HCT116 (cell line): ENCODE measurements around the gene SOX30. TPM values are rescaled to one million over a fixed set of nuclear protein-coding genes. Genes with fewer than 3 reads are reported as not detected.

Experiments
- ATAC-seq: fragments of 200-7000 bp; cut with Tn5 transposase; 2 replicates; pipeline ENCODE4 v1.9.1; 2020; ENCODE audit warnings: mild to moderate bottlenecking, moderate library complexity
- BruUV-seq: library from RNA; stranded (reverse); fragments of 400-500 nt; replicated peaks from 2 replicates; lab custom pipeline; 2021; lab: Mats Ljungman, UMichigan
- CTCF ChIA-PET: fragments of 300-600 bp; sonication (Branson Sonifier 250); formaldehyde crosslinking; loops from one replicate; lab custom pipeline; 2021; ENCODE audit warnings: antibody characterized with exemption; lab: Charles Lee
- POLR2A ChIA-PET: fragments of 300-600, 350-600 bp; sonication (Branson Sonifier 250); formaldehyde crosslinking; loops from one replicate; lab custom pipeline; 2021; ENCODE audit warnings: antibody characterized with exemption; lab: Charles Lee
- RAD21 ChIA-PET, 2 experiments: fragments of 300-600 bp; sonication (Branson Sonifier 250); formaldehyde crosslinking; loops; one replicate each; lab custom pipeline; 2023; ENCODE audit warnings: low total read pairs in 2 of 2; ENCODE audit not compliant: uncharacterized antibody in 2 of 2, unreplicated experiment in 2 of 2, low non-redundant PET in 1 of 2; lab: Charles Lee
- DNase-seq: peaks from one replicate; pipeline ENCODE4 v3.0.0-alpha.2; 2010; ENCODE audit warnings: low read depth, low spot score
- H2AFZ ChIP-seq: fragments of 200-600 bp; shearing (Covaris generic), sonication (generic); 2 replicates; pipeline ENCODE4 v1.6.1; 2017; ENCODE audit warnings: low read depth, mixed run types, mixed read lengths, antibody characterized with exemption, low read length; ENCODE audit not compliant: poor library complexity, severe bottlenecking
- H3K27ac ChIP-seq: 2 replicates; pipeline ENCODE4 v1.5.1; 2012; ENCODE audit warnings: low read depth, low read length
- H3K27me3 ChIP-seq: fragments of 200-600 bp; sonication (generic); 2 replicates; pipeline ENCODE4 v1.6.1; 2016; ENCODE audit warnings: mixed run types, low read length, mixed read lengths; ENCODE audit not compliant: insufficient read depth
- H3K36me3 ChIP-seq, 2 experiments: fragments of 200-500 bp in 1 of 2; fragments of 200-600 bp in 1 of 2; sonication (Bioruptor generic) in 1 of 2; sonication (generic) in 1 of 2; 2 replicates each; pipeline versions ENCODE4 v1.5.1 to v1.6.1; 2014 to 2016; ENCODE audit warnings: low read length in 2 of 2, inconsistent platforms in 1 of 2, mixed read lengths in 1 of 2, mixed run types in 1 of 2; ENCODE audit not compliant: insufficient read depth in 2 of 2, control insufficient read depth in 1 of 2
- H3K4me1 ChIP-seq, 2 experiments: fragments of 200-600 bp in 1 of 2; sonication (generic) in 1 of 2; 2 replicates each; pipeline versions ENCODE4 v1.5.1 to v1.6.1; 2012 to 2017; ENCODE audit warnings: low read length in 2 of 2, inconsistent platforms in 1 of 2, mild to moderate bottlenecking in 1 of 2, mixed read lengths in 1 of 2, mixed run types in 1 of 2, moderate library complexity in 1 of 2; ENCODE audit not compliant: insufficient read depth in 2 of 2, control insufficient read depth in 1 of 2
- H3K4me2 ChIP-seq: fragments of 200-600 bp; sonication (generic); 2 replicates; pipeline ENCODE4 v1.6.1; 2017; ENCODE audit warnings: mixed run types, low read length, mixed read lengths
- H3K4me3 ChIP-seq, 2 experiments: fragments of 200-600 bp in 1 of 2; sonication (generic) in 1 of 2; replicated peaks in 1 of 2; 2 replicates each; pipeline ENCODE4 v1.5.1; 2011 to 2016; ENCODE audit warnings: low read length in 2 of 2, control low read depth in 1 of 2, low read depth in 1 of 2, mild to moderate bottlenecking in 1 of 2, mixed read lengths in 1 of 2, mixed run types in 1 of 2
- H3K79me2 ChIP-seq: fragments of 200-600 bp; sonication (generic); 2 replicates; pipeline ENCODE4 v1.6.1; 2017; ENCODE audit warnings: mild to moderate bottlenecking, mixed run types, low read length, moderate library complexity, mixed read lengths; ENCODE audit not compliant: insufficient read depth
- H3K9ac ChIP-seq: fragments of 200-600 bp; sonication (generic); 2 replicates; pipeline ENCODE4 v1.6.1; 2016; ENCODE audit warnings: low read length, mixed read lengths
- H3K9me2 ChIP-seq: fragments of 200-600 bp; sonication (generic), shearing (Covaris generic); 2 replicates; pipeline ENCODE4 v1.6.1; 2017; ENCODE audit warnings: mixed run types, mild to moderate bottlenecking, moderate library complexity; ENCODE audit not compliant: insufficient read depth
- H3K9me3 ChIP-seq, 2 experiments: fragments of 200-500 bp in 1 of 2; fragments of 200-600 bp in 1 of 2; sonication (Bioruptor generic) in 1 of 2; sonication (generic) in 1 of 2; 2 replicates each; pipeline ENCODE4 v1.6.1; 2014 to 2017; ENCODE audit warnings: low read length in 2 of 2, mixed read lengths in 2 of 2, inconsistent platforms in 1 of 2, low read depth in 1 of 2, mild to moderate bottlenecking in 1 of 2, mixed run types in 1 of 2, moderate library complexity in 1 of 2; ENCODE audit not compliant: control insufficient read depth in 1 of 2, insufficient read depth in 1 of 2
- H4K20me1 ChIP-seq: fragments of 200-600 bp; sonication (generic), shearing (Covaris generic); 2 replicates; pipeline ENCODE4 v1.6.1; 2017; ENCODE audit warnings: mixed run types, mild to moderate bottlenecking, moderate library complexity; ENCODE audit not compliant: insufficient read depth
- ATF3 ChIP-seq: IDR thresholded peaks from 2 replicates; pipeline ENCODE4 v1.6.1; 2012
- CEBPB ChIP-seq: IDR thresholded peaks from 2 replicates; pipeline ENCODE4 v1.6.1; 2012; ENCODE audit warnings: low read depth
- CTCF ChIP-seq, 3 experiments: fragments of 200-600 bp in 1 of 3; sonication (generic) in 1 of 3; IDR thresholded peaks in 2 of 3; conservative IDR thresholded peaks in 1 of 3; 2 replicates each; pipeline ENCODE4 v1.5.1; 2012 to 2017; ENCODE audit warnings: low read depth in 2 of 3, low read length in 2 of 3, antibody characterized with exemption in 1 of 3, borderline replicate concordance in 1 of 3, control low read depth in 1 of 3, mild to moderate bottlenecking in 1 of 3, mixed read lengths in 1 of 3, mixed run types in 1 of 3, moderate library complexity in 1 of 3; ENCODE audit not compliant: insufficient read depth in 1 of 3
- ELF1 ChIP-seq: IDR thresholded peaks from 2 replicates; pipeline ENCODE4 v1.6.1; 2012; ENCODE audit warnings: low read depth, borderline replicate concordance
- EZH2 ChIP-seq: fragments of 200-600 bp; sonication (generic); IDR thresholded peaks from 2 replicates; pipeline ENCODE4 v1.6.1; 2017; ENCODE audit warnings: antibody characterized with exemption, mixed run types
- EZH2phosphoT487 ChIP-seq: fragments of 200-600 bp; IDR thresholded peaks from 2 replicates; pipeline ENCODE4 v1.6.1; 2018; ENCODE audit warnings: antibody characterized with exemption, borderline replicate concordance
- FOSL1 ChIP-seq: IDR thresholded peaks from 2 replicates; pipeline ENCODE4 v1.6.1; 2012; ENCODE audit warnings: low read depth
- POLR2A ChIP-seq: IDR thresholded peaks from 2 replicates; pipeline ENCODE4 v1.7.0; 2011; ENCODE audit warnings: borderline replicate concordance; ENCODE audit not compliant: insufficient read depth, insufficient read length; ENCODE audit errors: extremely low read depth
- POLR2AphosphoS5 ChIP-seq: IDR thresholded peaks from 2 replicates; pipeline ENCODE4 v1.6.1; 2011; ENCODE audit warnings: mild to moderate bottlenecking, low read depth, low read length, moderate library complexity
- RAD21 ChIP-seq: IDR thresholded peaks from 2 replicates; pipeline ENCODE4 v1.6.1; 2012; ENCODE audit warnings: low read depth, mild to moderate bottlenecking
- SIN3A ChIP-seq: IDR thresholded peaks from 2 replicates; pipeline ENCODE4 v1.6.1; 2012; ENCODE audit warnings: low read depth
- SP1 ChIP-seq: IDR thresholded peaks from 2 replicates; pipeline ENCODE4 v1.6.1; 2012; ENCODE audit warnings: low read depth
- TCF7L2 ChIP-seq: IDR thresholded peaks from 2 replicates; pipeline ENCODE4 v1.7.0; 2011; ENCODE audit warnings: borderline replicate concordance, inconsistent platforms; ENCODE audit not compliant: insufficient read depth, insufficient read length; ENCODE audit errors: extremely low read depth
- ZFX ChIP-seq: fragments of 450-650 bp; IDR thresholded peaks from 2 replicates; pipeline ENCODE4 v1.6.1; 2017
- ZNF274 ChIP-seq: fragments of 200-500 bp; sonication (Bioruptor generic); IDR thresholded peaks from 2 replicates; pipeline ENCODE4 v1.6.1; 2014; ENCODE audit warnings: mild to moderate bottlenecking, low read depth, low read length, inconsistent platforms
- intact Hi-C: fragments of 100-400 bp; cut with micrococcal nuclease; formaldehyde crosslinking; loops from 2 replicates; pipeline ENCODE4 v1.10.0; 2022
- total RNA-seq: library from RNA; stranded (reverse); gene quantifications from one replicate; pipeline ENCODE4 v1.2.1, GENCODE V29; 2021; ENCODE audit not compliant: unreplicated experiment
- TF ChIP-seq, protein P1 (sequence below): IDR thresholded peaks from 2 replicates; pipeline ENCODE4 v1.6.1; 2011; ENCODE audit warnings: mild to moderate bottlenecking, low read length, moderate library complexity; ENCODE audit not compliant: insufficient replicate concordance; ENCODE audit errors: extremely low read depth
- TF ChIP-seq, protein P2 (sequence below): IDR thresholded peaks from 2 replicates; pipeline ENCODE4 v1.6.1; 2012

The SOX30 gene
- total RNA-seq, 1 experiment from 2014 or later, result 0.27 TPM

- H3K79me2 ChIP-seq, result no peaks in the 10 kb centered on the region
- H2AFZ ChIP-seq, result no peak overlapping the region
- H3K36me3 ChIP-seq, result no peaks in the 10 kb centered on the region
- intact Hi-C loops, result no loop called here
- H3K4me1 ChIP-seq, result no peaks in the 10 kb centered on the region
- H3K27ac ChIP-seq, result no peak overlapping the region
- RAD21 ChIA-PET, result no interaction called here
- DNase-seq (no peak), ATAC-seq (no peak)
- H3K4me3 ChIP-seq, result no peak overlapping the region
- TF ChIP-seq POLR2AphosphoS5 (no peak), EZH2phosphoT487 (no peak), ELF1 (no peak), RAD21 (no peak), SIN3A (no peak), POLR2A (no peak), SP1 (no peak), ATF3 (no peak), FOSL1 (no peak), ZFX (no peak)
- TF ChIP-seq, all 23 proteins: peak for 0
- no TSS peak for BruUV-seq
- H3K9me3 ChIP-seq, result no peaks in the 10 kb centered on the region
- H3K27me3 ChIP-seq, result no peaks in the 10 kb centered on the region
- no peak overlapping the region for H3K4me2 ChIP-seq
- ChIA-PET POLR2A (no interaction called here), CTCF (no interaction called here)
- H3K9ac ChIP-seq, result no peak overlapping the region
- H4K20me1 ChIP-seq, result no peaks in the 10 kb centered on the region
- no peaks in the 10 kb centered on the region for H3K9me2 ChIP-seq
Observed at GRCh38 chr5:157630341-157630740, 21.9 kb downstream of the SOX30 start.

DNA sequence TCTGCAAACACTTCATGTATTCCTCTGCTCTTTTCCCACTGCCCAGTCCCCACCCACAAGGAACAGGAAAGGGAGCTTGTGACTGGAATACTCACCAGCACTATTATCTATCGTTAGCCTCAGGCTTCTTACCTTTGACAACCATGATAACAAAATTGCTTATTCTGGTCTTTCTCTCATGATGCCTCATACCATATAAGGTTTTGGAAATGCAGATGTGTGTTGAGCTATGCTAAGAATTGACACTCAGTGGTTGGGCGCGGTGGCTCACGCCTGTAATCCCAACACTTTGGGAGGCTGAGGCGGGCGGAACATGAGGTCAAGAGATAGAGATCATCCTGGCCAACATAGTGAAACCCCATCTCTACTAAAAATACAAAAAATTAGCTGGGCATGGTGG lies 25.4 kb downstream of the SOX30 start:
- H3K36me3 ChIP-seq, result no peaks in the 10 kb centered on the region
- no peaks in the 10 kb centered on the region for H3K9me2 ChIP-seq
- no peaks in the 10 kb centered on the region for H3K4me1 ChIP-seq
- no peak overlapping the region for H3K4me2 ChIP-seq
- no peaks in the 10 kb centered on the region for H3K27me3 ChIP-seq
- no peak for ATAC-seq
- H3K9me3 ChIP-seq, result no peaks in the 10 kb centered on the region
- no peaks in the 10 kb centered on the region for H4K20me1 ChIP-seq
- H3K4me3 ChIP-seq, result no peak overlapping the region
- ChIA-PET POLR2A (no interaction called here), CTCF (no interaction called here), RAD21 (no interaction called here)
- no peak overlapping the region for H2AFZ ChIP-seq
- BruUV-seq, result no TSS peak
- H3K79me2 ChIP-seq, result no peaks in the 10 kb centered on the region
- no peak for DNase-seq
- H3K27ac ChIP-seq, result no peak overlapping the region
- intact Hi-C loops, result no loop called here
- H3K9ac ChIP-seq, result no peak overlapping the region
- no peak for TF ChIP-seq EZH2
- no peak for TF ChIP-seq ATF3
- no peak for TF ChIP-seq TCF7L2
- TF ChIP-seq, protein P1, sequence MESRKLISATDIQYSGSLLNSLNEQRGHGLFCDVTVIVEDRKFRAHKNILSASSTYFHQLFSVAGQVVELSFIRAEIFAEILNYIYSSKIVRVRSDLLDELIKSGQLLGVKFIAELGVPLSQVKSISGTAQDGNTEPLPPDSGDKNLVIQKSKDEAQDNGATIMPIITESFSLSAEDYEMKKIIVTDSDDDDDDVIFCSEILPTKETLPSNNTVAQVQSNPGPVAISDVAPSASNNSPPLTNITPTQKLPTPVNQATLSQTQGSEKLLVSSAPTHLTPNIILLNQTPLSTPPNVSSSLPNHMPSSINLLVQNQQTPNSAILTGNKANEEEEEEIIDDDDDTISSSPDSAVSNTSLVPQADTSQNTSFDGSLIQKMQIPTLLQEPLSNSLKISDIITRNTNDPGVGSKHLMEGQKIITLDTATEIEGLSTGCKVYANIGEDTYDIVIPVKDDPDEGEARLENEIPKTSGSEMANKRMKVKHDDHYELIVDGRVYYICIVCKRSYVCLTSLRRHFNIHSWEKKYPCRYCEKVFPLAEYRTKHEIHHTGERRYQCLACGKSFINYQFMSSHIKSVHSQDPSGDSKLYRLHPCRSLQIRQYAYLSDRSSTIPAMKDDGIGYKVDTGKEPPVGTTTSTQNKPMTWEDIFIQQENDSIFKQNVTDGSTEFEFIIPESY, result no peak
- TF ChIP-seq POLR2AphosphoS5, result no peak
- no peak for TF ChIP-seq ZFX
- no peak for TF ChIP-seq RAD21
- TF ChIP-seq CEBPB, result no peak
- TF ChIP-seq EZH2phosphoT487, result no peak
- no peak for TF ChIP-seq ZNF274
- no peak for TF ChIP-seq CTCF (IDR thresholded peaks at IDR 0.05 in 2 of 3, conservative IDR thresholded peaks at IDR 0.05 in 1 of 3; ENCODE audit: borderline replicate concordance in 1 of 3, insufficient read depth in 1 of 3, low read depth in 2 of 3, low read length in 2 of 3)
- no peak for TF ChIP-seq ELF1
- TF ChIP-seq, protein P2, sequence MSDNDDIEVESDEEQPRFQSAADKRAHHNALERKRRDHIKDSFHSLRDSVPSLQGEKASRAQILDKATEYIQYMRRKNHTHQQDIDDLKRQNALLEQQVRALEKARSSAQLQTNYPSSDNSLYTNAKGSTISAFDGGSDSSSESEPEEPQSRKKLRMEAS, result no peak
